ENCODE data around the gene NEDD4.

DNA sequence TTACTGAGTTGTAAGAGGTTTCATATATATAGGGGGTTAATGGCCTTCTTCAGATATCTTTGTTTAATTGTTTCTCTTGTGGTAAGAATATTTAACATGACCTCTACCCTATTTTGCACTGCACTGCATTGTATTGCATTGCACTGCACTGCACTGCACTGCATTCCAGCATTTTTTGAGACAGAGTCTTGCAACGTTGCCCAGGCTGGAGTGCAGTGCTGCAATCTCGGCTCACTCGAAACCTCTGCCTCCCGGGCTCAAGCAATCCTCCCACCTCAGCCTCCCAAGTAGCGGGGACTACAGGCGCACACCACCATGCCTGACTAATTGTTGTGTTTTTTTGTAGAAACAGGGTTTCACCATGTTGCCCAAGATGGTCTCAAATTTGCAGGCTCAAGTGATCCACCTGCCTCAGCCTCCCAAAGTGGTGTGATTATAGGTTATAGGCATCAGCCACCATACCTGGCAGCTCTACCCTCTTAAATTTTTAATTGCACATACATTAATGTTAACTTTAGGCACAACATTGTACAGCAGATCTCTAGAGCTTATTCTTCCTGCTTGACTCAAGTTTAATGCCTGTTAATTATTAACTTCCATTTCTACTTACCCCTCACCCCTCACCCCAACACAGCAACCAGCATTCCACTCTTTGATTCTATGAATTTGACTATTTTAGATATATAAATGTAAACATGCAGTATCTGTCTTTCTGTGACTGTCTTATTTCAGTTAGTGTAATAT, 38.4 kb downstream of the NEDD4 start:
- TF ChIP-seq ZFP41 (tag by site-specific recombination; IDR thresholded peaks at IDR 0.05; ENCODE audit: borderline replicate concordance), result no peak
- TF ChIP-seq, protein P1, sequence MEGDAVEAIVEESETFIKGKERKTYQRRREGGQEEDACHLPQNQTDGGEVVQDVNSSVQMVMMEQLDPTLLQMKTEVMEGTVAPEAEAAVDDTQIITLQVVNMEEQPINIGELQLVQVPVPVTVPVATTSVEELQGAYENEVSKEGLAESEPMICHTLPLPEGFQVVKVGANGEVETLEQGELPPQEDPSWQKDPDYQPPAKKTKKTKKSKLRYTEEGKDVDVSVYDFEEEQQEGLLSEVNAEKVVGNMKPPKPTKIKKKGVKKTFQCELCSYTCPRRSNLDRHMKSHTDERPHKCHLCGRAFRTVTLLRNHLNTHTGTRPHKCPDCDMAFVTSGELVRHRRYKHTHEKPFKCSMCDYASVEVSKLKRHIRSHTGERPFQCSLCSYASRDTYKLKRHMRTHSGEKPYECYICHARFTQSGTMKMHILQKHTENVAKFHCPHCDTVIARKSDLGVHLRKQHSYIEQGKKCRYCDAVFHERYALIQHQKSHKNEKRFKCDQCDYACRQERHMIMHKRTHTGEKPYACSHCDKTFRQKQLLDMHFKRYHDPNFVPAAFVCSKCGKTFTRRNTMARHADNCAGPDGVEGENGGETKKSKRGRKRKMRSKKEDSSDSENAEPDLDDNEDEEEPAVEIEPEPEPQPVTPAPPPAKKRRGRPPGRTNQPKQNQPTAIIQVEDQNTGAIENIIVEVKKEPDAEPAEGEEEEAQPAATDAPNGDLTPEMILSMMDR (tag by site-specific recombination; IDR thresholded peaks at IDR 0.05), result no peak
- no peak for TF ChIP-seq ZNF10 (tag by site-specific recombination; IDR thresholded peaks at IDR 0.05)
- TF ChIP-seq ZNF391 (tag by site-specific recombination; IDR thresholded peaks at IDR 0.05; ENCODE audit: borderline replicate concordance, low read depth), result no peak
- TF ChIP-seq, protein P2, sequence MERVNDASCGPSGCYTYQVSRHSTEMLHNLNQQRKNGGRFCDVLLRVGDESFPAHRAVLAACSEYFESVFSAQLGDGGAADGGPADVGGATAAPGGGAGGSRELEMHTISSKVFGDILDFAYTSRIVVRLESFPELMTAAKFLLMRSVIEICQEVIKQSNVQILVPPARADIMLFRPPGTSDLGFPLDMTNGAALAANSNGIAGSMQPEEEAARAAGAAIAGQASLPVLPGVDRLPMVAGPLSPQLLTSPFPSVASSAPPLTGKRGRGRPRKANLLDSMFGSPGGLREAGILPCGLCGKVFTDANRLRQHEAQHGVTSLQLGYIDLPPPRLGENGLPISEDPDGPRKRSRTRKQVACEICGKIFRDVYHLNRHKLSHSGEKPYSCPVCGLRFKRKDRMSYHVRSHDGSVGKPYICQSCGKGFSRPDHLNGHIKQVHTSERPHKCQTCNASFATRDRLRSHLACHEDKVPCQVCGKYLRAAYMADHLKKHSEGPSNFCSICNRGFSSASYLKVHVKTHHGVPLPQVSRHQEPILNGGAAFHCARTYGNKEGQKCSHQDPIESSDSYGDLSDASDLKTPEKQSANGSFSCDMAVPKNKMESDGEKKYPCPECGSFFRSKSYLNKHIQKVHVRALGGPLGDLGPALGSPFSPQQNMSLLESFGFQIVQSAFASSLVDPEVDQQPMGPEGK (tag by site-specific recombination; IDR thresholded peaks at IDR 0.05), result no peak
- TF ChIP-seq, protein P3, sequence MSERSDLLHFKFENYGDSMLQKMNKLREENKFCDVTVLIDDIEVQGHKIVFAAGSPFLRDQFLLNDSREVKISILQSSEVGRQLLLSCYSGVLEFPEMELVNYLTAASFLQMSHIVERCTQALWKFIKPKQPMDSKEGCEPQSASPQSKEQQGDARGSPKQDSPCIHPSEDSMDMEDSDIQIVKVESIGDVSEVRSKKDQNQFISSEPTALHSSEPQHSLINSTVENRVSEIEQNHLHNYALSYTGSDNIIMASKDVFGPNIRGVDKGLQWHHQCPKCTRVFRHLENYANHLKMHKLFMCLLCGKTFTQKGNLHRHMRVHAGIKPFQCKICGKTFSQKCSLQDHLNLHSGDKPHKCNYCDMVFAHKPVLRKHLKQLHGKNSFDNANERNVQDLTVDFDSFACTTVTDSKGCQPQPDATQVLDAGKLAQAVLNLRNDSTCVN (tag by site-specific recombination; optimal IDR thresholded peaks at IDR 0.05), result no peak
- TF ChIP-seq ZNF354C (tag by site-specific recombination; IDR thresholded peaks at IDR 0.05; ENCODE audit: borderline replicate concordance, low read depth), result no peak
- no peak for TF ChIP-seq BCL11A (tag by site-specific recombination; IDR thresholded peaks at IDR 0.05; ENCODE audit: low read depth)
- no peak for TF ChIP-seq ZNF148 (tag by site-specific recombination; IDR thresholded peaks at IDR 0.05; ENCODE audit: borderline replicate concordance)
- TF ChIP-seq YY2 (tag by site-specific recombination; IDR thresholded peaks at IDR 0.05), result no peak
- no peak for TF ChIP-seq ZNF704 (tag by site-specific recombination; IDR thresholded peaks at IDR 0.05)
- TF ChIP-seq PRDM4 (tag by site-specific recombination; IDR thresholded peaks at IDR 0.05), result no peak
- TF ChIP-seq, protein P4, sequence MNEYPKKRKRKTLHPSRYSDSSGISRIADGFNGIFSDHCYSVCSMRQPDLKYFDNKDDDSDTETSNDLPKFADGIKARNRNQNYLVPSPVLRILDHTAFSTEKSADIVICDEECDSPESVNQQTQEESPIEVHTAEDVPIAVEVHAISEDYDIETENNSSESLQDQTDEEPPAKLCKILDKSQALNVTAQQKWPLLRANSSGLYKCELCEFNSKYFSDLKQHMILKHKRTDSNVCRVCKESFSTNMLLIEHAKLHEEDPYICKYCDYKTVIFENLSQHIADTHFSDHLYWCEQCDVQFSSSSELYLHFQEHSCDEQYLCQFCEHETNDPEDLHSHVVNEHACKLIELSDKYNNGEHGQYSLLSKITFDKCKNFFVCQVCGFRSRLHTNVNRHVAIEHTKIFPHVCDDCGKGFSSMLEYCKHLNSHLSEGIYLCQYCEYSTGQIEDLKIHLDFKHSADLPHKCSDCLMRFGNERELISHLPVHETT (tag by site-specific recombination; IDR thresholded peaks at IDR 0.05), result no peak
- no peak for TF ChIP-seq ZNF560 (tag by site-specific recombination; IDR thresholded peaks at IDR 0.05; ENCODE audit: borderline replicate concordance)
